HG02885 (cell line): ENCODE data around the gene KRTAP2-3.
"Not testable (repeated sequence)": the region's sequence is repeated elsewhere in the genome, so short reads cannot be mapped to it uniquely, and the experiment has no call there.

Source experiments
- ATAC-seq: cut with Tn5 transposase; IDR thresholded peaks from one replicate; pipeline ENCODE4 v1.9.1; 2021; ENCODE audit warnings: mild to moderate bottlenecking; ENCODE audit not compliant: unreplicated experiment, poor library complexity

Gene KRTAP2-3, protein sequence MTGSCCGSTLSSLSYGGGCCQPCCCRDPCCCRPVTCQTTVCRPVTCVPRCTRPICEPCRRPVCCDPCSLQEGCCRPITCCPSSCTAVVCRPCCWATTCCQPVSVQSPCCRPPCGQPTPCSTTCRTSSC

DNA sequence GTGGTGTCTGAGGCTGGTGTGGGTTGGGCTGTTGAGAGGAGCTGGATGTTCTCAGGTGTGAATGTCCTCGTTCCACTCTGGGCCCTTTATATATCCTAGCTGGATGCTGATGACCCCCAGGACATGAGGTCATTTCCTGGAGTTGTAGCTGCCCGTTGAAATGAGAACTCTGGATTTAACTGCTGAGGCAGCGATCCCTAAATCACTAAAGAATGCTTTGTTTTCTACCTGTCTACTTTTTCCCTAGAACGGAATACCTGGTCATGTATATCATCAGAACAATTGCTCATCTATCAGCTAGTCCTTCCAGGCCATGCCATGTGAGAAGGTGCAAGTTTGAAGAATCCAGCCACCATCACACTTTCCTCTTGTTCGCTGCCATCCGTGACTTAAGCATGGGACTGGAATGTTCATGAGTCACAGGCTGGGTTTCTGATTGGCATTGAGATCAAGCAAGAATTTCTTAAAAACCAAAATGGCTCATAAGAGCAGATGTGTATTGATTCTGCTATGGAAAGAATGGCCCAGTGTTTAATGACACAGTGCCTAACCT lies at the start of gene KRTAP2-3:
TSS of gene KRTAP2-3 (minus strand) at position 63 of the 553 bp plus-strand sequence. CDS start 64 bp downstream, outside the sequence.
- no peak for ATAC-seq

DNA sequence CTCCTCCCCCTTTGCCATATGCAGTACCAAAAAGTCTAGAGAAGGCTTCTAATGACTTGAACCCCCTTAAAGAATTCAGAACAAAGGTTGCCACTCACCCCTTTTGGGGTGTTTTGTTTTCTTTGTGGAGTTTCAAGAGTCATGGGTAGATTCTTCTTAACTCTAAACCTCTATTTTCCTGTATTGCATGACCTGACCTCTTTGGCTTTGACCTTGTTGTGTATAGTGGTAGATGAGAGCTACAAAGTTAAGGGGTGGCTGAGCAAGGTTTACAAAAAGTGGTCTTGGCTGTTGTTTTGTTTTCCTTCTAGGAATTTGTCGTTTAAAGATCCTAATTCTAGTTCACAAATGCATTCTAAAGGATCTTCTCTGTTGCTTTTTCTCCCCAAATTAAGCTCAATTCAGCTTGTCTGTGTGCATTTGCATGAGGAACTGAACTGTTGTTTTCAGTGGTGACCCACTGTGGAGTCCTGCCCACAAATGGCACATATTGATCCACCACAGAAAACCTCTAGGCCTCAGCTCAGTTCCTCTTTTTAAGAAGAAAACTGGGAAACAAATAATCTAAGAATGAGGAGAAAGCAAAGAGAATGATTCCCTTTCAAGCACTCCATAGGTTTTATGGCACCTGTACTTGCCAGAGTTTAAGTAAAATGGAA lies 48.9 kb upstream of the KRTAP2-3 start:
- not testable (repeated sequence) for ATAC-seq

DNA sequence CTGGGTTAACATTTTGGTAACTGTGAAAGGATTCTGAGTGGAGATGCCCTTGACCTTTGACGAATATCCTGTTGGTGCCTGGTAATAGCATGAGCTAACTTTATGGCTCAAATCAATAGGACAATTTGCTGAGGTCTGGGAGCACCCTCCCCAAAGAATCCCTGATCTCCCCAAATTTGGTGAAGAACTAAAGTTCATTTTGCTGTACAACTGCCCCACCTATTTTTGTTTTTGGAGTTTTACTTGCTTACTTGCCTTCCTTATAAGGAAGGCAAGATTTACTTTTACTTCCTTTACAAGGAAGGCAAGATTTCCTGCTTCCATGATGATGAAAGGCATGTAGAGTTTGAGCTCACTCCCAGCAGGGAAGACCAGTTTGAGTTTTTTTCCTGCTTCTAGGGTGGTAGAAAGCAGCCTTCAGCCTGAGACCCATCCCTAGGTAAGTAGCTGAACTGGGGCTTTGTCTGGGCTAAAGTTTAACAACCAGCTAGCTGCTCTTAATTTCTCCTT lies 48.1 kb upstream of the KRTAP2-3 start:
- ATAC-seq: no peak

DNA sequence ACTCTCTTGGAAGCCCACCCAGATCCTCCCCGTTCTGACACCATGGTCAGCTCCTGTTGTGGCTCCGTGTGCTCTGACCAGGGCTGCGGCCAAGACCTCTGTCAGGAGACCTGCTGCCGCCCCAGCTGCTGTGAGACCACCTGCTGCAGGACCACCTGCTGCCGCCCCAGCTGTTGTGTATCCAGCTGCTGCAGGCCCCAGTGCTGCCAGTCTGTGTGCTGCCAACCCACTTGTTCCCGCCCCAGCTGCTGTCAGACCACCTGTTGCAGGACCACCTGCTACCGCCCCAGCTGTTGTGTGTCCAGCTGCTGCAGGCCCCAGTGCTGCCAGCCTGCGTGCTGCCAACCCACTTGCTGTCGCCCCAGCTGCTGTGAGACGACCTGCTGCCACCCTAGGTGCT lies 45.4 kb upstream of the KRTAP2-3 start, which contains the start of gene KRTAP4-9:
TSS of gene KRTAP4-9 (plus strand) at position 43 of the 400 bp plus-strand sequence. CDS start at position 43, 0 bp downstream.
- not testable (repeated sequence) for ATAC-seq

DNA sequence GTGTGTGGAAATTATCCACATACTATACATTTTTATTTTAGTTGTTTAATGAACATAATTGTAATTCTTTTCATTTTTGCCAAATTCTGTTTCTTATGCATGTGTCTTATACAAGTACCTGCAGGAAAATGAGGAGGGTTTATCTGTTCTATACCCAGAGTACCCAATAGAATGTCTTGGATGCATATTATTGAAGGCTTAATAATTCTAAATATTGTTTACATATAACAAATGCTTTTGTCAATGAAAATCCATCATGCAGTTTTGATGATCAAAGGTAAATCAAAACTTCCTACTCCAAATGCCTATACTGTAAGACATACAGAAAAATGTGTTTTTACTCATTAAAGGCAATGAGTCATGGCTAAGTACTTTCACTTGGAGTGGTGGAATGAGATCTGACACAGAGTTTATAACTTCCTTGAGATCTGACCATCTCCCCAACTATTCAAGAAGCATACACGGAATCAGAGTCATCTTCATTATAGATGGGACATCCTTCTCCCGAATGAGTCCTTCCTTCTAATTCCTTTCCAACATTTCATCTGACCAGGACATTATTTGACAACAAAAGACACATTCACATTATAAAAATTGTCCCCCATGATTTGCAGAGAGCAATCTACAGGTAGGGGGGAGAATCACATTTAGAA lies 44.6 kb upstream of the KRTAP2-3 start:
- not testable (repeated sequence) for ATAC-seq

DNA sequence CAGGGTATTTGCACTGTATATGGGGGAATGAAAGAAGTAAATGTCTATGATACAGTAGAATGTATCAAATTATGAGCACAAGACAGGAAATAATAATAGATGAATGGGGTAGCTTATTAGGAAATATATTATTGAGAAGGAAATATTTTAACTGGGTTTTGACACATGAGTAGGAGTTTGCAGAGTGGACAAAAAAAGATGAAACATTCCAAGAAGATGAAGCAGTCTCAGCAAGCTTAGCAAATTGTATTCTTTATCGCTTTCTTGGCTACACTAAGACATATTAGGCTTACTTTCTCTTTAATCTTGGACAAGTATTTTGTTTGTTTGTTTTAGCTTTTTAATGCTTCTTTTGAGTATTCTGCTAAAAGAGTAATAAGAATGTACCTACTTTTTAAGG lies 44.0 kb upstream of the KRTAP2-3 start:
- ATAC-seq: no peak

DNA sequence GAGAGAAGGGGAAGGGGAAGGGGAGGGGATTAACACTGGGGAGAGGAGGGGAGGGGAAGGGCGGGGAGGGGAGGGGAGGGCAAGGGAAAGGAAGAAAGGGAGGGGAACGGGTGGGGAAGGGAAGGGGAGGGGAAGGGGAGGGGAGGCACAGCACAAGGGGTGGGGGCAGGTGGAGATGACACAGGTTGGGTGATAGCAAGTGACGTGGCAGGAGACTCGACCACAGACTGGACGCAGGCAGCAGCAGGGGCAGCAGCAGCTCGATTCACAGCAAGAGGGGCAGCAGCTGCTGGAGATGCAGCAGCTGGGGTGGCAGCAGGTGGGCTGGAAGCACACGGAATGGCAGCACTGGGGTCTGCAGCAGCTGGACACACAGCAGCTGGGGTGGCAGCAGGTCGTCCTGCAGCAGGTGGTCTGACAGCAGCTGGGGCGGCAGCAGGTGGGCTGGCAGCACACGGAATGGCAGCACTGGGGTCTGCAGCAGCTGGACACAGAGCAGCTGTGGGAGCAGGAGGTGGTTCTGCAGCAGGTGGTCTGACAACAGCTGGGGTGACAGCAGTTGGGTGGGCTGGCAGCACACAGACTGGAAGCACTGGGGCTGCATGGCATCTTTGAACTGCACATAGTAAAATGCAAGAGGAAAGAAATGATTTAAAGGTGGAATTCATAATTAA lies 41.8 kb upstream of the KRTAP2-3 start, which contains the start of gene KRTAP4-16:
TSS of gene KRTAP4-16 (minus strand) at position 624 of the 674 bp plus-strand sequence. CDS start at position 624, 0 bp downstream.
- no peak for ATAC-seq

DNA sequence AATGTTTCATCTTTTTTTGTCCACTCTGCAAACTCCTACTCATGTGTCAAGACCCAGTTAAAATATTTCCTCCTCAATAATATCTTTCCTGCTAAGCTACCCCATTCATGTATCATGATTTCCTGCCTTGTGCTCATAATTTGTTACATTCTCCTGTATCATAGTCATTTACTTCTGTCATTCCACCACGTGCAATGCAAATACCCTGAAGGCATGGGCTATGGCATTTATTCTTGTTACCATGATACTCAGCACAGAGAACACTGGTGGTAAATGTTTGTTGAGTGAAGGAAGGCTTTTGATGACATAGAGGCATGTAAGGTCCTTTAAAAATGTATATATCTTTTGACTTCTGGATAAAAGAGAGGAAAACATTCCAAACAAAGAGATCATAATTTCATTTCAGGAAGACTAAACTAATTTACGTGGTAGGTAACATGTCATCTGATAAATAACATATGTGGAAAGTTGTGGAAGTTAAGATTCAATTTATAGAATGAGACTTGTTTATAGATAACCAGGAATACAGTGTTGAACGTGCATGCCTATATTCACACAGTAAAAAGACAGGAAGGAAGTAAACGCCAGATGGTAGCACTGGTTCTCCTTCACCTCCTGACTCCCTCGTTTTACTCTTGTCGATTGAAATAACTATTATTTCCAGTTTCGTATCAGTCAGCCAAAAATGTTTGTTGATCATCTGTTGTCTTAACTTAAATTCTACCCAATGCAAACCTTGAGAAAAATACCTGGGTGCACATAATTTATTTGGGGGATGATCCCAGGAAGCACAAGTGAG lies 40.0 kb upstream of the KRTAP2-3 start:
- ATAC-seq: not testable (repeated sequence)

DNA sequence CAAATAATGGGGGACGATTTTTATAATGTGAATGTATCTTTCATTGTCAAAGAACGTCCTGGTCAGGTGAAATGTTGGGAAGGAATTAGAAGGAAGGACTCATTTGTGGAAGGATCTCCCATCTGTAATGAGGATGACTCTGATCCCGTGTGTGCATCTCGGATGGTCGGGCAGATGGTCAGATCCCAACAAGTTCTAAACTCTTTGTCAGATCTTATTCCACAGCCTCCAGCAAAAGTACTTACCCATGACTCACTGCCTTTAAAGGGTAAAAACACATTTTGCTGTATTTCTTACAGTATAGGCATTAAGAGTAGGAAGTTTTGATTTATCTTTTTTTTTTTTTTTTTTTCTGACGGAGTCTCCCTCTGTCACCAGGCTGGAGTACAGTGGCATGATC lies 38.6 kb upstream of the KRTAP2-3 start:
- no peak for ATAC-seq

DNA sequence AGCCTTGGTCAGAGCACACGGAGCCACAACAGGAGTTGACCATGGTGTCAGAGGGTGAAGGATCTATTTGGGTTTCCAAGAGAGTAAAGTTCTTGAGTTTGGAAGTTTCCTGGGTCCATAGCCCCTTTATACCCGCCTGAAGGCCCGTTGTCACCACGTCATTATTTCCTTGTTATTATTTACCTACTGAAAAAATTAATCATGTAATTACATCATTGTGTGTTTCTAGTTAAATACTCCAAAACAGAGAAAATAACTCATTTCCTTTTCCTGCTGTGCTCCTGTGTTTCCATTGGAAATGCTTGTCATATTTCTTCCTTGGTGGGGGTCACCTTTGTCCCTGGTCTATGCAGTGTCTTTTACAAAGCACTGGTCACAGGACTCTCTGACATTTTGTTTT lies 38.1 kb upstream of the KRTAP2-3 start, which contains the start of gene KRTAP4-8:
TSS of gene KRTAP4-8 (minus strand) at position 101 of the 400 bp plus-strand sequence. CDS start at position 43, 58 bp downstream.
- ATAC-seq: no peak

DNA sequence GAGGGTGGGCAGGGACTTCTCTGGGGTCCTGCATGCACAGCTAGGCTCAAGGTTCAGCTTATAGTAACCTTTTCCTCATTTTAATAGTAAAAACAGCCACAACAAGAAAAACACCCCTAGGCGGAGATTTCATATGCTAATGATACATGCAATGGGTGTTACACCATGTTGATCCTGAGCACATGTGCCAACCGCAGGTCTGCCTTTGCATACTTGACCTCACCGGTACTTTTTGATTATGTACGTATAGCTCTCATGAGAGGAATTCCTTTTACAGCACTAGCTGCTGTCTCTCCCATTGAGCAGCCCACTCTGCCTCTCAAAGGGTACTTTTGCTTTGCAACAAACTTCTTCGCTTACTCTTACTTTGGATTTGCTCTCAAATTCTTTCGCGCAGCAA lies 36.1 kb upstream of the KRTAP2-3 start:
- no peak for ATAC-seq

DNA sequence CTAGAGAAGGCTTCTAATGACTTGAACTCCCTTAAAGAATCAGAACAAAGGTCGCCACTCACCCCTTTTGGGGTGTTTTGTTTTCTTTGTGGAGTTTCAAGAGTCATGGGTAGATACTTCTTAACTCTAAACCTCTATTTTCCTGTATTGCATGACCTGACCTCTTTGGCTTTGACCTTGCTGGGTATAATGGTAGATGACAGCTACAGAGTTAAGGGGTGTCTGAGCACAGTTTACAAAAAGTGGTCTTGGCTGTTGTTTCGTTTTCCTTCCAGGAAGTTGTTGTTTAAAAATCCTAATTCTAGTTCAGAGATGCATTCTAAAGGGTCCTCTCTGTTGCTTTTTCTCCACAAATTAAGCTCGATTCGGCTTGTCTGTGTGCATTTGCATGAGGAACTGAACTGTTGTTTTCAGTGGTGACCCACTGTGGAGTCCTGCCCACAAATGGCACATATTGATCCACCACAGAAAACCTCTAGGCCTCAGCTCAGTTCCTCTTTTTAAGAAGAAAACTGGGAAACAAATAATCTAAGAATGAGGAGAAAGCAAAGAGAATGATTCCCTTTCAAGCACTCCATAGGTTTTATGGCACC lies 28.9 kb upstream of the KRTAP2-3 start:
- not testable (repeated sequence) for ATAC-seq

DNA sequence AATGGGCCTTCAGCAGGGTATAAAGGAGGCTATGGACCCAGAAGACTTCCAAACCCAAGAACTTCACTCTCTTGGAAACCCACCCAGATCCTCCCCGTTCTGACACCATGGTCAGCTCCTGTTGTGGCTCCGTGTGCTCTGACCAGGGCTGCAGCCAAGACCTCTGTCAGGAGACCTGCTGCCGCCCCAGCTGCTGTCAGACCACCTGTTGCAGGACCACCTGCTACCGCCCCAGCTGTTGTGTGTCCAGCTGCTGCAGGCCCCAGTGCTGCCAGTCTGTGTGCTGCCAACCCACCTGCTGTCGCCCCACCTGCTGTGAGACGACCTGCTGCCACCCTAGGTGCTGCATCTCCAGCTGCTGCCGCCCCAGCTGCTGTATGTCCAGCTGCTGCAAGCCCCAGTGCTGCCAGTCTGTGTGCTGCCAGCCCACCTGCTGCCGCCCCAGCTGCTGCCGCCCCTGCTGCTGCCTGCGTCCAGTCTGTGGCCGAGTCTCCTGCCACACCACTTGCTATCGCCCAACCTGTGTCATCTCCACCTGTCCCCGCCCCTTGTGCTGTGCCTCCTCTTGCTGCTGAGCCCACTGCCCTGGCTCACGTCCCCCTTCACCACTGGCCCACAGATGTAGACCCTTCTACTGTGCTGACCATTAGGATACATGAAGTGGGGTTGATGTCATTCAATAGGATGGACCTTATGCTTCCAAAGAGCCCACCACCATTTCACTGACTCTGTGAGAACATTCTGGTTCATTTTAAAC lies 24.4 kb upstream of the KRTAP2-3 start, which contains the start of gene KRTAP4-7:
TSS of gene KRTAP4-7 (plus strand) at position 51 of the 757 bp plus-strand sequence. CDS start at position 108, 57 bp downstream.
- ATAC-seq: not testable (repeated sequence)

DNA sequence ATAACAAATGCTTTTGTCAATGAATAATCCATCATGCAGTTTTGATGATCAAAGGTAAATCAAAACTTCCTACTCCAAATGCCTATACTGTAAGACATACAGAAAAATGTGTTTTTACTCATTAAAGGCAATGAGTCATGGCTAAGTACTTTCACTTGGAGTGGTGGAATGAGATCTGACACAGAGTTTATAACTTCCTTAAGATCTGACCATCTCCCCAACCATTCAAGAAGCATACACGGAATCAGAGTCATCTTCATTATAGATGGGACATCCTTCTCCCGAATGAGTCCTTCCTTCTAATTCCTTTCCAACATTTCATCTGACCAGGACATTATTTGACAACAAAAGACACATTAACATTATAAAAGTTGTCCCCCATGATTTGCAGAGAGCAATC lies 23.5 kb upstream of the KRTAP2-3 start:
- not testable (repeated sequence) for ATAC-seq

DNA sequence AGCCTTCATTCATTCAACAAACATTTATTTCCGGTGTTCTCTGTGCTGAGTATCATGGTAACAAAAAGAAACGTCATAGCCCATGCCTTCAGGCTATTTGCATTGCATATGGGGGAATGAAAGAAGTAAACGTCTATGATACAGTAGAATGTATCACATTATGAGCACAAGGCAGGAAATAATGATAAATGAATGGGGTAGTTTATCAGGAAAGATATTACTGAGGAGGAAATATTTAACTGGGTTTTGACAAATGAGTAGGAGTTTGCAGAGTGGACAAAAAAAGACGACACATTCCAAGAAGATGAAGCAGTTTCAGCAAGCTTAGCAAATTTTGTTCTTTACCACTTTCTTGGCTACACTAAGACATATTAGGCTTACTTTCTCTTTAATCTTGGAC lies 22.7 kb upstream of the KRTAP2-3 start:
- no peak for ATAC-seq

DNA sequence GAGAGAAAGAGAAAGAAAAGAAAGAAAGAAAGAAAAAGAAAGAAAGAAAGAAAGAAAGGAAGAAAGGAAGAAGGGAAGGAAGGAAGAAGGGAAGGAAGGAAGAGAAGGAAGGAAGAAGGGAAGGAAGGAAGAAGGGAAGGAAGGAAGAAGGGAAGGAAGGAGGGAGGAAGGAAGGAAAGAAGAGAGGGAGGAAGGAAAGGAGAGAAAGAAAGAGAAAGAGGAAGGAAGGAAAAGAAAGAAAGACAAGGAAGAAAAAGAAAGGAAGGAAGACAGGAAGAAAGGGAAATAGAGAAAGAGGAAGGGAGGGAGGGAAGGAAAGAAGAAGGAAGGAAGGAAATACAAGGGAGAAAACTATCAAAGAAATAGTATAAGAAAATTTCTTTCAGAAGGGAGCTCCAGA lies 16.9 kb upstream of the KRTAP2-3 start:
- no peak for ATAC-seq

DNA sequence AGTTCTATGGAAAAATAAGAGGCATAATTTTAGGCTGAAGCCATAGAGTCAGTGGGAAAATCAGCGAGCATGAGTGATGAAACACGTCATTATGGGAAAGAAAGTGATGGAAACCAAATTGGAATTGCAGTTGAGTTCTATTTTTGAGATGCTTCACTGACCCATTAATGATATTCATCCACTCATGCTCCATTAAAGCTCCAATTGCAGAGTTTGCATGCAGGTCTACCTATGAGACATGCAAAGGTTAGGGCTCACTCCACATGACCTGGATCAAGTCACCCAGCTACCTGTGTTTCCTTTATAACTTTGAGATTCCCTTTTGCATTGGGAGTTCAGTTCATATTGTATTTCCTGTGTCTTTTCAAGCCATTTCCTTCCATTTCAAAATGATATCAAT lies 13.8 kb upstream of the KRTAP2-3 start:
- ATAC-seq: no peak
